ENCODE data around the gene ANKRD30A.

DNA sequence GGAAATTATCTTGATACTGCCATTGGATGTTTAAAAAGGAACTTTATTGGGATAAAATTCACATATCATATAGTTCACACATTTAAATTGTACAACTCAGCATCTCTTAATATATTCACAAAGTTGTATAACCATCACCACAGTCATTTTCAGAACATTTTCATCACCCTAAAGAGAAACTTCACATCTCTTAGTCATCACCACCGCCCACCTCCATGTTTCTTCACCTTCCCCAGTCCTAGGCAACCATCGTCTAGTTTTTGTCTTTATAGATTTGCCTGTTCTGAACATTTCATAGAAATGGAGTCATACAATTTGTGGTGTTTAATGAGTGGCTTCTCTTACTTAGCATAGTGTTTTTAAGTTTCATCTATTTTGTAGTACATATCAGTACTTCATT lies 96.6 kb downstream of the ANKRD30A start:
- TF ChIP-seq, protein P1, sequence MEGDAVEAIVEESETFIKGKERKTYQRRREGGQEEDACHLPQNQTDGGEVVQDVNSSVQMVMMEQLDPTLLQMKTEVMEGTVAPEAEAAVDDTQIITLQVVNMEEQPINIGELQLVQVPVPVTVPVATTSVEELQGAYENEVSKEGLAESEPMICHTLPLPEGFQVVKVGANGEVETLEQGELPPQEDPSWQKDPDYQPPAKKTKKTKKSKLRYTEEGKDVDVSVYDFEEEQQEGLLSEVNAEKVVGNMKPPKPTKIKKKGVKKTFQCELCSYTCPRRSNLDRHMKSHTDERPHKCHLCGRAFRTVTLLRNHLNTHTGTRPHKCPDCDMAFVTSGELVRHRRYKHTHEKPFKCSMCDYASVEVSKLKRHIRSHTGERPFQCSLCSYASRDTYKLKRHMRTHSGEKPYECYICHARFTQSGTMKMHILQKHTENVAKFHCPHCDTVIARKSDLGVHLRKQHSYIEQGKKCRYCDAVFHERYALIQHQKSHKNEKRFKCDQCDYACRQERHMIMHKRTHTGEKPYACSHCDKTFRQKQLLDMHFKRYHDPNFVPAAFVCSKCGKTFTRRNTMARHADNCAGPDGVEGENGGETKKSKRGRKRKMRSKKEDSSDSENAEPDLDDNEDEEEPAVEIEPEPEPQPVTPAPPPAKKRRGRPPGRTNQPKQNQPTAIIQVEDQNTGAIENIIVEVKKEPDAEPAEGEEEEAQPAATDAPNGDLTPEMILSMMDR (IDR thresholded peaks at IDR 0.05), result no peak
- TF ChIP-seq POLR2A (IDR thresholded peaks at IDR 0.05), result no peak
